Transverse colon (tissue), 4 donors: ENCODE measurements around the gene RNASEL.
A peak's percentile ranks its signal among the peaks of the same experiment; 100 is the strongest.

Experiments used
- POLR2A ChIP-seq: fragments of 450-650 bp; IDR thresholded peaks from one replicate; pipeline ENCODE4 v1.6.1; 2016; ENCODE audit warnings: antibody characterized with exemption, mild to moderate bottlenecking, moderate library complexity
- POLR2AphosphoS5 ChIP-seq, 3 donors: sonication (generic); formaldehyde crosslinking; IDR thresholded peaks; one replicate each; pipeline ENCODE4 v1.6.1; 2016; ENCODE audit warnings: antibody characterized with exemption in 3 of 3
- TF ChIP-seq, protein P1 (sequence below), 5 experiments: fragments of 200-600 bp in 3 of 5; fragments of 450-650 bp in 2 of 5; sonication (generic) in 3 of 5; IDR thresholded peaks; 1 replicate in 2 of 5; 2 replicates in 3 of 5; pipeline ENCODE4 v1.5.1; 2016 to 2017; ENCODE audit warnings: antibody characterized with exemption in 5 of 5, inconsistent platforms in 3 of 5, mild to moderate bottlenecking in 2 of 5, moderate library complexity in 1 of 5

DNA sequence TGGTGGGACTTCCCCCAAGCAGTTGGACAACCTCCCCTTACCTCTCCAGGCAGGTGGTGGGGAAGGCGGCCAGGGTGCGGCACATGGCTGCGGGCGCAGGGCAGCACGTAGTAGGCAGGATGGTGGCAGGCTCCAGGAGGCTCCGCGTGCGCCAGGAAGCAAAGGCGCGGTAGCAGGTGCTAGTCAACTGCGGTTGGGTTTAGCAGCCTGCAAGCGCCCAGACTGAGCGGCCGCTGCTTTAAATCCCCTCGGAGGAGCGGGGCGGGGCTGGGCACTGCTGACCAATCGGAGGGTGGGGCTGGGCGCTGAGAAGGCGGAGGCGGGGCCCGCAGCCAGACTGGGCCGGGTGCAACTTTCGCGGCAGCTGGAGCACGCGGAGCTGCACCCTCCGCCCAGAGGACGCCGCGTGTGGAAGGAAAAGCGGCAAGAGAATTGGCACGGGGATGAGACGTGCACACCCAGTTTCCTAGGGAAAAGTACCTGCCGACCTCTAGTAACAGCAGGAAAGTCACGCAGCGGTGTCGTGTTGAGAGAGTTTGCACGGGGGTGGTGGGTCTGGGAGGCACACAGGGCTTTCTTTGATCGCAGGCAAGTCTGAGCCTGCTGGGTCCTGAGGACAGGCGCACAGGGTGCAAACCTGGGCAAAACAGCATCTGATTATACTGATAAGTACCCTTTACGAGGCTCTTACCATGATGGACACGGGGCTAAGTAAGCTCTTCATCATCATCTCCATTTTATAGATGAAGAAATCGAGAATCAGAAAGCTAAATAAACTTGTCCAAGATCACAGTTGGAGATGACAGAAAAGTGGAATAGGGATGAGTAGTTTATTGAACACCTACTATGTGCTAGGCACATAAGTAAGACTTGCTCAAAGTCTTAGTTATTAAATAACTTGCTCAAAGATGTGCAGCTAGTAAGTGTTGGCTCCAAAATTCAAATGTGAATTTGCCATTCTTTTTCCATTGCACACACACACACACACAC, 15.4 kb upstream of the RNASEL start, which contains the start of gene RGS16:
- TF ChIP-seq POLR2AphosphoS5 (IDR thresholded peaks at IDR 0.05) (peak; percentile 85 to 90 (median 90)), POLR2A (peak; percentile 59)
- TF ChIP-seq, protein P1, sequence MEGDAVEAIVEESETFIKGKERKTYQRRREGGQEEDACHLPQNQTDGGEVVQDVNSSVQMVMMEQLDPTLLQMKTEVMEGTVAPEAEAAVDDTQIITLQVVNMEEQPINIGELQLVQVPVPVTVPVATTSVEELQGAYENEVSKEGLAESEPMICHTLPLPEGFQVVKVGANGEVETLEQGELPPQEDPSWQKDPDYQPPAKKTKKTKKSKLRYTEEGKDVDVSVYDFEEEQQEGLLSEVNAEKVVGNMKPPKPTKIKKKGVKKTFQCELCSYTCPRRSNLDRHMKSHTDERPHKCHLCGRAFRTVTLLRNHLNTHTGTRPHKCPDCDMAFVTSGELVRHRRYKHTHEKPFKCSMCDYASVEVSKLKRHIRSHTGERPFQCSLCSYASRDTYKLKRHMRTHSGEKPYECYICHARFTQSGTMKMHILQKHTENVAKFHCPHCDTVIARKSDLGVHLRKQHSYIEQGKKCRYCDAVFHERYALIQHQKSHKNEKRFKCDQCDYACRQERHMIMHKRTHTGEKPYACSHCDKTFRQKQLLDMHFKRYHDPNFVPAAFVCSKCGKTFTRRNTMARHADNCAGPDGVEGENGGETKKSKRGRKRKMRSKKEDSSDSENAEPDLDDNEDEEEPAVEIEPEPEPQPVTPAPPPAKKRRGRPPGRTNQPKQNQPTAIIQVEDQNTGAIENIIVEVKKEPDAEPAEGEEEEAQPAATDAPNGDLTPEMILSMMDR (IDR thresholded peaks at IDR 0.05), result no peak
